ENCODE data around the gene HEG1. TPM values are rescaled to one million over a fixed set of nuclear protein-coding genes. Genes with fewer than 3 reads are reported as not detected.

HEG1 gene
- total and polyA plus RNA-seq, 2 of the 8 experiments (the other 6 are each of a cell fraction or from before 2014, with no cell fraction given) = 5.3 to 9.7 TPM

GRCh38 chr3:125003369-125003853, 52.4 kb downstream of the HEG1 start (continued):
- TF ChIP-seq CHD7 (IDR thresholded peaks at IDR 0.05; ENCODE audit: insufficient replicate concordance, low read length) (no peak), JUN (IDR thresholded peaks at IDR 0.05; ENCODE audit: low read depth, low read length) (no peak)

Measured in H1 (cell line).